ENCODE measurements around the gene TMEM238.

The TMEM238 gene

GRCh38 chr19:55369653-55370304 is 14.3 kb downstream of the TMEM238 start:
- no peak for TF ChIP-seq CTCF (IDR thresholded peaks at IDR 0.05; ENCODE audit: low read depth, low read length)
- peak; percentile 48 to 68 for DNase-seq (ENCODE audit: low read depth in 2 of 2)
- peak overlapping the region; percentile 56 to 59 for H3K4me3 ChIP-seq (replicated peaks in 1 of 2; ENCODE audit: low read depth in 2 of 2, low read length in 2 of 2)

DNA sequence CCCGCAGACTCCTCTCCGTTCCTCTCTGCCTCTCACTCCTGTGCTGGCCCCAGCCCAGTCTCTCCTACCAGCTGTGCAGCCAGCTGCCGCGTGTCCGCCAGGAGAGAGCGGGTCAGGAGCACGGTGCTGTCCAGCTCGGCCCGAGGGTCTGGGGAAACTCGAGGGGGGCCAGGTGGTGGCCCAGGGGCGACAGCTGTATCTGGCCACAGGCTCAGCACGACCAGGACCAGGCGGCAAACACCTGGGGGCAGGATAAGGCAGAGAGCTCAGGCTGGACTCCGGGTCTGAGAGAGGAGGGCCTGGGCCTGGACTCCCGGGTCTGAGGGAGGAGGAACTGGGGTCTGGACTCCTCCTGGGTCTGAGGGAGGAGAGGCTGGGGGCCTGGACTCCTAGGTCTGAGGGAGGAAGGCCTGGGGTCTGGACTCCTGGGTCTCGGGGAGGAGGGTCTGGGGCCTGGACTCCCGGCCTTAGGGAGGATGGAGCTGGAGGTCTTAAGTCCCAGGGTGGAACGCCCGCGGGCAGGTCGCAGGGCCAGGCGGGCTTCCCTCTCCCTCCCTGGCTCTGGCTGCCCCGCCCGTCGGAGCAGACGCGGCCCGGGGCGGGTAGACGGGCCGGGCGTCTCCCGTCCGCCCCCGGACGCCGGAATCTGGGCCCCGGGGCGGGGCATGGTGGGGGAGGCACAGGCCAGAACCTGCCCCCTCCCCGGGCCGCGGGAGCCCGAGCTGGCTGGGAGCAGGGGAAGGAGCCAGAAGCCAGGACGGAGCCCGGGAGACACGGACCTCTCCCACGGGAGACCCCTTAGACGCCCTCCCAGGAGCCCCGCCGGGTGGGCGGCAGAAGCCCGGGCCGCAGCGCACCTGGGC is 15.2 kb downstream of the TMEM238 start:
- peak overlapping the region; percentile 19 to 47 for H3K4me3 ChIP-seq (replicated peaks in 1 of 2; ENCODE audit: low read depth in 2 of 2, low read length in 2 of 2)
- no peak for TF ChIP-seq CTCF (IDR thresholded peaks at IDR 0.05; ENCODE audit: low read depth, low read length)
- DNase-seq (ENCODE audit: low read depth in 2 of 2): peak; percentile 34 to 61

GRCh38 chr19:55368106-55368505 is 16.0 kb downstream of the TMEM238 start:
- DNase-seq (ENCODE audit: low read depth in 2 of 2): no peak
- H3K4me3 ChIP-seq (replicated peaks in 1 of 2; ENCODE audit: low read depth in 2 of 2, low read length in 2 of 2): no peak overlapping the region
- TF ChIP-seq CTCF (IDR thresholded peaks at IDR 0.05; ENCODE audit: low read depth, low read length): no peak

- TF ChIP-seq CTCF (IDR thresholded peaks at IDR 0.05; ENCODE audit: low read depth, low read length): no peak
- DNase-seq (ENCODE audit: low read depth in 2 of 2): no peak
- no peak overlapping the region for H3K4me3 ChIP-seq (replicated peaks in 1 of 2; ENCODE audit: low read depth in 2 of 2, low read length in 2 of 2)
Observed at GRCh38 chr19:55366790-55367189, 17.3 kb downstream of the TMEM238 start.

DNA sequence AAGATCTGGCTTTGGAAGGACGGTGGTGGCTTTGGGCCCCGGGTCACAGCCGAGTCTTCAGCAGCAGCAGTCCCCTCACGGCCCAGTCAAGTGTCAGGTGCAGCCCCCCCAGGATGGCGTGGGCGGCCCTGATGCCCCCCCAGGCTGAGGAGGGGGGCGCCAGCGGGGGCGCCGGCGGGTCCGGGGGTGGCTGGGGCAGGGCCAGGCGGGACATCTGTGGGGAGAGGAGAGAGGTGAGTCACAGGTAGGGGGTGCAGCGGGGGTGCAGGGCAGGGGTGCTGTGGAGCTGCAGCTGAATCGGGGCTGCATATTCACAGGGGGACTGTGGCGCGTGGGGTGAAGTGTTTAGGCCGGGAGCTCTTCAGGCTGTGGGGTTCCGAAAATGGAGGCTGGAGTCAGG is 18.1 kb downstream of the TMEM238 start:
- DNase-seq (ENCODE audit: low read depth in 2 of 2): no peak
- no peak for TF ChIP-seq CTCF (IDR thresholded peaks at IDR 0.05; ENCODE audit: low read depth, low read length)

DNA sequence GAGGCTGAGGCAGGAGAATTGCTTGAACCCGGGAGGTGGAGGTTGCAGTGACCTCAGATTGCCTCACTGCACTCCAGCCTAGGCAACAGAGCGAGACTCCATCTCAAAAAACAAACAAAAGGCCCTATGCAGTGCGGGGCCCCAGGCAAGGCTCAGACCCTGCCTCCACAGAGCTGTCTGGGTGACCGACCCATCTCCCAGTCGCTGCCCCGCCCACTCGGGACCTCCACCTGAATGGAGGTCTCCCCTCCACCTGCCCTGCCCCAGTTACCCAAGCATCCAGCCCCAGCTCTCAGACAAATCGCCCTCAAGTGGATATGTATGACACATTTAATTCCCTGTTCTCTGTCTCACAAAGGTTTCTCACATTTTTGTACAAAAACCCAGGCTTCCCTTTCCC is 18.8 kb downstream of the TMEM238 start:
- no peak overlapping the region for H3K4me3 ChIP-seq (replicated peaks in 1 of 2; ENCODE audit: low read depth in 2 of 2, low read length in 2 of 2)
- TF ChIP-seq CTCF (IDR thresholded peaks at IDR 0.05; ENCODE audit: low read depth, low read length): no peak
- no peak for DNase-seq (ENCODE audit: low read depth in 2 of 2)

More for the DNA sequence above, 18.1 kb downstream of the TMEM238 start:
- no peak overlapping the region for H3K4me3 ChIP-seq (replicated peaks in 1 of 2; ENCODE audit: low read depth in 2 of 2, low read length in 2 of 2)

All from cardiac fibroblast (primary cell).